Measurements from ENCODE around the gene ULK2.

- TF ChIP-seq CTCF (IDR thresholded peaks at IDR 0.05) (no peak), EZH2phosphoT487 (IDR thresholded peaks at IDR 0.05) (no peak)
Observed at GRCh38 chr17:19739241-19740201, 128.2 kb downstream of the ULK2 start.

All from neural progenitor cell (in vitro differentiated cells).